Aorta (tissue), 5 donors: ENCODE measurements around the gene HMGXB4. TPM values are rescaled to one million over a fixed set of nuclear protein-coding genes. Genes with fewer than 3 reads are reported as not detected.

ENCODE experiments used
- ATAC-seq: fragments of 200-7000 bp; cut with Tn5 transposase; one replicate; pipeline ENCODE4 v1.9.1; 2022; ENCODE audit warnings: moderate library complexity; ENCODE audit not compliant: low FRiP score
- DNase-seq, 2 donors: peaks; one replicate each; pipeline ENCODE4 v3.0.0-alpha.2; 2020
- H3K27ac ChIP-seq, 2 donors: one replicate each; pipeline ENCODE4 v1.5.1; 2013; ENCODE audit warnings: low read length in 2 of 2, mild to moderate bottlenecking in 2 of 2, moderate library complexity in 2 of 2, control low read depth in 1 of 2, inconsistent platforms in 1 of 2, low read depth in 1 of 2
- H3K27me3 ChIP-seq, 2 donors: one replicate each; pipeline ENCODE4 v1.6.1; 2013; ENCODE audit warnings: control low read depth in 1 of 2, low read length in 1 of 2, mild to moderate bottlenecking in 1 of 2, moderate library complexity in 1 of 2; ENCODE audit not compliant: insufficient read depth in 2 of 2, control insufficient read depth in 1 of 2
- H3K36me3 ChIP-seq, 2 donors: one replicate each; pipeline ENCODE4 v1.6.1; 2013; ENCODE audit warnings: control low read depth in 1 of 2, low read length in 1 of 2, mild to moderate bottlenecking in 1 of 2; ENCODE audit not compliant: insufficient read depth in 2 of 2, control insufficient read depth in 1 of 2
- H3K4me1 ChIP-seq, 2 donors: one replicate each; pipeline ENCODE4 v1.6.1; 2013; ENCODE audit warnings: low read length in 2 of 2, control low read depth in 1 of 2, mild to moderate bottlenecking in 1 of 2, moderate library complexity in 1 of 2; ENCODE audit not compliant: insufficient read depth in 2 of 2, control insufficient read depth in 1 of 2
- H3K4me3 ChIP-seq, 2 donors: one replicate each; pipeline ENCODE4 v1.5.1; 2013; ENCODE audit warnings: low read length in 2 of 2, control low read depth in 1 of 2, mild to moderate bottlenecking in 1 of 2
- H3K9me3 ChIP-seq: one replicate; pipeline ENCODE4 v1.6.1; 2013; ENCODE audit warnings: mild to moderate bottlenecking, low read length; ENCODE audit not compliant: control insufficient read depth
- WGBS, 2 donors: extraction: QIAGEN DNeasy Blood & Tissue Kit; methylation state at CpG; one replicate each; pipeline ENCODE4 v1.1.7; 2013; 5-methylcytosine and 5-hydroxymethylcytosine counted together
- intact Hi-C, 2 donors: fragments of 100-400 bp; cut with DNase I; formaldehyde crosslinking; loops; one replicate each; pipeline versions ENCODE4 v1.14.2 to v1.15.0; 2022
- long read RNA-seq, 2 donors: library from polyadenylated mRNA; unstranded; transcript quantifications; one replicate each; pipeline ENCODE4 v2.0.0, GENCODE V29; 2020 to 2021
- polyA plus RNA-seq, 2 donors: library from polyadenylated mRNA; stranded (reverse); fragments of 200-250 nt; gene quantifications; one replicate each; pipeline ENCODE4 v1.2.3, GENCODE V29; 2013
- total RNA-seq, 2 donors: library from RNA; stranded (reverse); fragmentation: NEBNext Ultra II Directional; extraction: Animal tissue kit (Norgen Biotek cat#: 25700); gene quantifications; one replicate each; pipeline ENCODE4 v1.2.1, GENCODE V29; 2021
- donor health status: healthy with polysubstance abuse.
- donor health status: Bipolar disorder and iron deficiency.
- donor health status: DM: no; HTN: no; CAD: no.
- donor health status: DM: no; HTN: no; CAD: no.
- donor health status: DM: yes; HTN: yes; CAD: no.

HMGXB4 gene, protein sequence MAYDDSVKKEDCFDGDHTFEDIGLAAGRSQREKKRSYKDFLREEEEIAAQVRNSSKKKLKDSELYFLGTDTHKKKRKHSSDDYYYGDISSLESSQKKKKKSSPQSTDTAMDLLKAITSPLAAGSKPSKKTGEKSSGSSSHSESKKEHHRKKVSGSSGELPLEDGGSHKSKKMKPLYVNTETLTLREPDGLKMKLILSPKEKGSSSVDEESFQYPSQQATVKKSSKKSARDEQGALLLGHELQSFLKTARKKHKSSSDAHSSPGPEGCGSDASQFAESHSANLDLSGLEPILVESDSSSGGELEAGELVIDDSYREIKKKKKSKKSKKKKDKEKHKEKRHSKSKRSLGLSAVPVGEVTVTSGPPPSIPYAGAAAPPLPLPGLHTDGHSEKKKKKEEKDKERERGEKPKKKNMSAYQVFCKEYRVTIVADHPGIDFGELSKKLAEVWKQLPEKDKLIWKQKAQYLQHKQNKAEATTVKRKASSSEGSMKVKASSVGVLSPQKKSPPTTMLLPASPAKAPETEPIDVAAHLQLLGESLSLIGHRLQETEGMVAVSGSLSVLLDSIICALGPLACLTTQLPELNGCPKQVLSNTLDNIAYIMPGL
- total RNA-seq = 10 to 100 TPM; 15.3 to 16.0 TPM
- polyA plus RNA-seq = 1 to 10 TPM; 7.5 to 9.3 TPM
- long read RNA-seq, donor 1, transcript HMGXB4-203 (4 exons, 1,257 nt) = major isoform, 8 of 27 reads
- long read RNA-seq, donor 1, partial matches to known transcripts = 17 of 27 reads
- long read RNA-seq, donor 1, other reads (novel, unspliced or antisense) = 1 of 27 reads
- long read RNA-seq, donor 2, transcript HMGXB4-204 (5 exons, 1,325 nt) = major isoform, 5 of 9 reads
- long read RNA-seq, donor 2, partial matches to known transcripts = 2 of 9 reads
- long read RNA-seq, donor 2, other reads (novel, unspliced or antisense) = 2 of 9 reads

DNA sequence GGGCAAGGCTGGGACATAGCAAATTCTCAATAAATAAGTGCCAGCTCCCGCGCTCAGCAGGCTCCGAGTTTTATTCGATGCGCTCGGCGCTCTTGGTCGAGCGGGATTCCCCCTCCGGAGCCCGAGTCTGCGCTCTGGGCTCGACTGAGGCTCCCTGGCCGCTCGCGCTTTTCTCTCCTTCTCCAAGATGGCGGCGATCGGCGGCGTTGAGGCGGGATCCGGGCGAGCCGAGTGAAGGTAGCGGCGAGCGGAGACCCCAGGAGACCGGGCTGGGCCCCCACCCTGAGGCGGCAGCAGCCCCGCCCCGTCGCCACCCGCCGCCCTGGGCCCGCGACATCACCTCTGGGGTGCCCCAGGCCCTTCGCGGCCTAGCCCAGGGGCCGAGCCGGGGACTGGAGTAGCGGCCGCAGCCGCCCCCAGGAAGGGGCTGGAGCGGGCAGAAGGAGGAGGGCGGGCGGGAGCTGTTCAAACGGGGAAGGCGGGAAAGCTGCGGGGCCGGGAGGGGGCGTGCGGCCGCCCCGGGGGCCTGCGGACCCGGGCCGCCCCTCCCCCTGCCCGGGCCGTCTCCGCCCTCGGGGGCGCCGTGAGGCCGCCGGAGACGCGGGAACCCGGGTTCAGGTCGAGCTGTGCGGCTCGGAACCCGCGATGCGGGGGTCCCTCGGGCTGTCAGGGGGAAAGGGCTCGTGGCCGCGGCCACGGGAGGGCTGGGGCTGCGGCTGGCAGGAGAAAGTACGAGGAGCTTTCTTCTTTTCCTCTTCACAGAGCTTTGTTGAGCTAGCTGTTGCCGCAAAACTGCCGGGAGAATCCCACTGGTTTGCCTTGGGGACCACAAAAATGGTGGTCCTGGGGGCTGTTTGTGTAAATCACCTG is at the start of gene HMGXB4:
HMGXB4 (plus strand) TSS at position 173 of the 870 bp plus-strand sequence. CDS start 4,898 bp downstream, outside the sequence.
- peak within 1 kb of the TSS; percentile 55 to 62 for H3K27ac ChIP-seq
- WGBS, 2 donors = 0% methylated on average over 61 to 84 of the region's 84 CpGs
- intact Hi-C loops = loop anchor here in 1 of 2 donors (2.0 kb wide), 1 partner anchor 41 kb away; the partner anchor contains the start of gene TOM1

DNA sequence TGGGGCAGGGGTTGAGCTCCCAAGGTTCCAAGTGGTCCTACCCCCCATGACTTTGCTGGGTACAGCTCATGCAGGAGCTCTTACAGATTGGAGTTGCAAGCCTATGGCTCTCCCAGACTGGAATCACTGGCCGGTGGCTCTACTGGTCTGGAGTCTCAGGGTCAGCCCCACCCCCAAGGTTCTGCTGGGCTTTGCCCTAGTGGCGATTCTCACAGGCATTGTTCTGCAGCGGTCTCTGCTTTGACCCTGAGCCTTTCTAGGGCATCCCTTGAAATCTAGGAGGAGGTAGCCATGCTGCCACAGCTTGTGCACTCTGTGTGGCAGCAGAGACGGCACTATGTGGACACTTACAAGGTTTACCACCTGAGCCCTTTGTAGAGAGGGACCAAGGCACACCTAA is 49.3 kb upstream of the HMGXB4 start:
- Histone ChIP-seq H3K4me3 (no peak overlapping the region), H3K9me3 (no peaks in the 10 kb centered on the region), H3K4me1 (no peaks in the 10 kb centered on the region), H3K36me3 (no peaks in the 10 kb centered on the region), H3K27ac (no peak overlapping the region), H3K27me3 (no peaks in the 10 kb centered on the region)
- ATAC-seq (no peak), DNase-seq (no peak)
- intact Hi-C loops = no loop called here
- 59 to 72% methylated on average over 4 of the region's 4 CpGs for WGBS, 2 donors

More for the DNA sequence above, at the start of gene HMGXB4:
- no peaks in the 10 kb centered on the region for H3K9me3 ChIP-seq
- peak within 1 kb of the TSS; percentile 88 to 91 for H3K4me3 ChIP-seq
- peaks cover 0 to 2% of the 10 kb centered on the region in 2 donors for H3K36me3 ChIP-seq
- H3K27me3 ChIP-seq = no peaks in the 10 kb centered on the region
- ATAC-seq = peak; percentile 98
- peak; percentile 94 to 96 for DNase-seq
- H3K4me1 ChIP-seq = peaks cover 0 to 2% of the 10 kb centered on the region in 2 donors

DNA sequence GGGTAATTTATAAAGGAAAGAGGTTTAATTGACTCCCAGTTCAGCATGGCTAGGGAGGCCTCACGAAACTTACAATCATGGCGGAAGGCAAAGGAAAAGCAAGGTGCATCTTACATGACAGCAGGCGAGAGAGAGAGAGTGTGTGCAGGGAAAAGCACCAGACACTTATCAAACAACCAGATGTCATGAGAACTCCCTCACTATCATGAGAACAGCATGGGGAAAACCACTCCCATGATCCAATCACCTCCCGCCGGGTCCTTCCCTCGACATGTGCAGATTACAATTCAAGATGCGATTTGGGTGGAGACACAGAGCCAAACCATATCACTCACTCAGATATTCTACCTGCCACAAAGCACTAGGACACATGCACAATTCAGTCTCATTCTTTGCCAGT is 48.1 kb upstream of the HMGXB4 start:
- intact Hi-C loops = no loop called here
- WGBS, 2 donors = 89 to 95% methylated on average over 7 of the region's 7 CpGs
- ATAC-seq (no peak), DNase-seq (no peak)
- Histone ChIP-seq H3K4me3 (no peak overlapping the region), H3K36me3 (no peaks in the 10 kb centered on the region), H3K27me3 (no peaks in the 10 kb centered on the region), H3K4me1 (no peaks in the 10 kb centered on the region), H3K27ac (no peak overlapping the region), H3K9me3 (peaks cover 1% of the 10 kb centered on the region)

DNA sequence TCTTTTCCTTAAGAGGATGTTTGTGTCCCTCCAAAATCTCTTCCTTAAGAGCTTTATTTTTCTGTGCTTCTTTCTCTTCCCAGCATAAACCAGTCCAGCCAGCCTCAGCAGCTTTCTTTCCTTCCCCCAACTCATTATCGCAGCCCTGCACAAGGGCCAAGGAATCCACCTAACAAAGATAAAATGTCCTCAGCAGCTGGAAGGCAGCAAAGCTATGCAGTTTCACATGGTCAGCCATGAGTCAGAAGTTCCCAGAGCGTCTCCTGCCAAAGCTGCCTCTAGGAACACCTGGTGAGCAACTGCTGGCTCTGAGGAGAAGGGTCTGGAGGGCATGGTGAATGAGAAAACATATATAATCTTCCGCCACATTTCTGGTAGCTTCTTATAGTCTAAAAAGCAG is 45.3 kb upstream of the HMGXB4 start:
- intact Hi-C loops = no loop called here
- 61 to 63% methylated on average over 3 of the region's 3 CpGs for WGBS, 2 donors
- no peak for ATAC-seq

DNA sequence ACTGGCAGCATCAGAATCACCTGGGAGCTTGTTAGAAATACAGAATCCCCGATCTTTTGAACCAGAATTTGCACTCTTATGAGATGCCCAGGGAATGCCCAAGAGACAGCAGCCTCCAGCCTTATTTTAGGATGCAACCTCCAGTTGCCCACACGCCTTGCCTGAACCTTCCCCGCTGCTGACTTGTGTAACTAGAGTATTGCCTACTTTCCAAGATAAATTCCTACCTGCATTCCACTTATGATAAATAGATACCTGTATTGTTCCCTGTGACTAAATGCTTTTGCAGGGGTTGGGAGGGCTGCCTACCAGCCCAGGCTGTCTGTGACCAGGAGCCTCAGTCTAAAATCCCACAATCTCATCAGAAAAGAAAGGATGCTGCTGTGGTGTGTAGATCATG is 44.3 kb upstream of the HMGXB4 start:
- DNase-seq = no peak
- ATAC-seq = no peak
- intact Hi-C loops = no loop called here
- no peaks in the 10 kb centered on the region for H3K27me3 ChIP-seq
- H3K4me1 ChIP-seq = no peaks in the 10 kb centered on the region
- H3K27ac ChIP-seq = no peak overlapping the region
- H3K9me3 ChIP-seq = peaks cover 2% of the 10 kb centered on the region
- H3K4me3 ChIP-seq = no peak overlapping the region
- H3K36me3 ChIP-seq = no peaks in the 10 kb centered on the region
- WGBS, 2 donors = 82 to 84% methylated on average over 3 of the region's 3 CpGs

More for the DNA sequence above, 45.3 kb upstream of the HMGXB4 start:
- H3K27ac ChIP-seq = no peak overlapping the region
- H3K4me3 ChIP-seq = no peak overlapping the region
- no peaks in the 10 kb centered on the region for H3K4me1 ChIP-seq
- peaks cover 1% of the 10 kb centered on the region for H3K9me3 ChIP-seq
- DNase-seq = no peak
- H3K36me3 ChIP-seq = no peaks in the 10 kb centered on the region
- no peaks in the 10 kb centered on the region for H3K27me3 ChIP-seq

DNA sequence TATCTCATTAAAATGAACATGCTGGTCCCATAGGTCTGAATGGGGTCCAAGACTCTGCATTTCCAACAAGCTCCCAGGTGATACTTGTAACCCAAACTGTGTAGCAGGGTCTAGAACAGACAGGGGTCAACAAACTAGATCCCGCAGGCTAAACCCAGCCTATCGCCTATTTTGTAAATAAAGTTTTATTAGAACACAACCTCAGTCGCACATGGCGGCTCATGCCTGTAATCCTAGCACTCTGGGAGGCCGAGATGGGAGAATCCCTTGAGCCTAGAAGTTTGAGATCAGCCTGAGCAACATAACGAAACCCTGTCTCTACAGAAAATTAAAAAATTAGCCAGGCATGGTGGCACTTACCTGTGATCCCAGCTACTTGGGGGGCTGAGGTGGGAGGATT is 42.3 kb upstream of the HMGXB4 start:
- WGBS, 2 donors = 86 to 89% methylated on average over 6 of the region's 6 CpGs
- no peak for DNase-seq
- intact Hi-C loops = no loop called here
- Histone ChIP-seq H3K9me3 (peaks cover 7% of the 10 kb centered on the region), H3K4me1 (no peaks in the 10 kb centered on the region), H3K27me3 (peaks cover 0 to 1% of the 10 kb centered on the region in 2 donors), H3K27ac (no peak overlapping the region), H3K4me3 (no peak overlapping the region), H3K36me3 (no peaks in the 10 kb centered on the region)
- no peak for ATAC-seq

DNA sequence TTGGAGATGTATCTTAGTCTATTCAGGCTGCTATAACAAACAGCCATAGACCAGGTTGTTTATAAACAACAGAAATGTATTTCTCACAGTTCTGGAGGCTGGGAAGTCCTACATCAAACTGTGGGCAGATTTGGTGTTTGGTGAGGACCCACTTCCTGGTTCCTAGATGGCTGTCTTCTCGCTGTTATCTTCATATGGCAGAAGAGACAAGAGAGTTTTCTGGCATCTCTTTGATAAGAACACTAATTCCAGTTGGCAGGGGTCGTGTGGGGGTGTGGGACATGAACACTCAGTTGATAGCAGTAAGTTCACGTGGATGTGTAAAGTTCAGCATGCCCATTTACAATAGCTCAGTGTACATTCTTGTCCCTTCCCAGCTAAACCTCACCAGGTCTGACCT is 41.3 kb upstream of the HMGXB4 start:
- no peak overlapping the region for H3K4me3 ChIP-seq
- intact Hi-C loops = no loop called here
- DNase-seq (no peak), ATAC-seq (no peak)
- H3K27ac ChIP-seq = no peak overlapping the region
- 42 to 65% methylated on average over 3 of the region's 3 CpGs for WGBS, 2 donors
- no peaks in the 10 kb centered on the region for H3K36me3 ChIP-seq
- H3K9me3 ChIP-seq = peaks cover 7% of the 10 kb centered on the region
- peaks cover 0 to 1% of the 10 kb centered on the region in 2 donors for H3K27me3 ChIP-seq
- H3K4me1 ChIP-seq = no peaks in the 10 kb centered on the region

DNA sequence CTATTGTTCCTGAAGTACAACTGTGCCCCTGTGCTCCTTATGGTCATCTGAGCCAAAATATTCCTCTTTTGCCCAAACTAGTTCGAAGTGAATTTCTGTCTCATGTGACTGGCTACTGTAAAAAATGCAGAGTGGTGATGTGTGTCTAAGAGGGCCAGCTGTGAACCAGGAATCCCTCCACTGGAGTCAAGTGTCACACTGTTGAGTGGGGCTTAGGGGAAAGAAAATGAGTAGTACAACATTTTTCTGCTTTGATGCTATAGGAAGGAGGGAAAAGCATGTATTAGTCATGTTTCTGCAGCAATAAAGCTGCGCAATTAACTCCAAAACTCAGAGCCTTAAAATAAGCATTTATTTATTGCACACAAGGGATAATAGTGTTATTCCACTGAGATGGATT is 39.8 kb upstream of the HMGXB4 start:
- no peak for DNase-seq
- Histone ChIP-seq H3K27ac (no peak overlapping the region), H3K27me3 (peaks cover 0 to 1% of the 10 kb centered on the region in 2 donors), H3K9me3 (peaks cover 7% of the 10 kb centered on the region), H3K36me3 (no peaks in the 10 kb centered on the region), H3K4me3 (no peak overlapping the region), H3K4me1 (no peaks in the 10 kb centered on the region)
- intact Hi-C loops = no loop called here
- ATAC-seq = no peak
- WGBS, 2 donors = 66 to 69% methylated on average over 2 of the region's 2 CpGs
